ENCODE measurements around the gene TMEM190.

TMEM190 gene

DNA sequence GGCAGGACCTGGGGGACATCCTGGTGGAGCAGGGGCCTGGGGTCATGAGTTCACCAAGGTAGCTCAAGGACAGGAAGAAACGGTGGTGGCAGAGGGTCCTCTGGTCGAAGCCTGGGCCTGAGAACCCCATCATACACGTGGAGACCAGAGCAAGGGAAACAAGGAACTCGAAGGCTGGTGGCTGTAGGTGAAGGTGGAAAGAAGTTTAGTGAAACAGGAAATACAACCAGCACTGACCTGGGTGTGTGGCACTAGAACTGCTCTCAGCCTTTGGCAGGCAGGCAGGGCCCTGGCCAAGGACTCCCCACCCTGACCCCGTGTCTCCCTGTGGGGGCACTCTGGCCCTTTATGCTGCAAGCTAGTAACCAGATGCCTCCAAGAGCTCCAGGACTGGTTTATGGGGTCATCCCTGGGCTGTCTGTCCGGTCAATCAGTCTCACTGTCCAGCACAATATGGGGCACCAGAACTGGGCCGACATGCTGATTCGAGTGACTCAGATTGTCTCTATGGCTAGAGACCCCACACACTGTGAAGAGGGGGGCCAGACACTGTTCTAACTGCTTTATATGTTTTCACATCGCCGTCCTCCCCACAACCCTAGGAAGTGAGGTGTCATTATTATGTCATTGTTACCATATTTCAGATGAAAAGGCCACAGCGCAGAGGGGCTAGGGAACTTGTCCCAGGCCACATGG, 25.9 kb upstream of the TMEM190 start:
- intact Hi-C loops (cut with DNase I): no loop called here
- no peak for DNase-seq

DNA sequence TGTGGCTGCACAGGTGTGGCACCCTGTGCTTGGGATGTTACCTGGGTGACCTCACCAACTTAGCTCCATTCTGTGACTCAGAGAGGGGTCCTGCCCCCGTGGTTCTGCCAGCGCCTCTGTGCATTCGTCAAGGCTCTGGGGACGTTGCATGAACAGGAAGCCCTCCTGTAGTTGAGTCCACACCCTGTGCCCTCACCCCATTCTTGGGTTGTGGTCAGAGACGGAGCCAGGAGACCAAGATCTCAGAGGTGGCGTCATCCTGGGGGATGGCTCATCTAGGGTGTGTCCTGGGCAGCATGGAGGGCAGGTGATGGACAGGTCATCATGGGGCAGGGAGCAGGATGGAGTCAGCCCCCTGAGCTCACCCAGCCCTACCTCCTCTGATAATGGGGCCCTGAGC, 24.6 kb upstream of the TMEM190 start:
- DNase-seq: no peak
- intact Hi-C loops (cut with DNase I): no loop called here

DNA sequence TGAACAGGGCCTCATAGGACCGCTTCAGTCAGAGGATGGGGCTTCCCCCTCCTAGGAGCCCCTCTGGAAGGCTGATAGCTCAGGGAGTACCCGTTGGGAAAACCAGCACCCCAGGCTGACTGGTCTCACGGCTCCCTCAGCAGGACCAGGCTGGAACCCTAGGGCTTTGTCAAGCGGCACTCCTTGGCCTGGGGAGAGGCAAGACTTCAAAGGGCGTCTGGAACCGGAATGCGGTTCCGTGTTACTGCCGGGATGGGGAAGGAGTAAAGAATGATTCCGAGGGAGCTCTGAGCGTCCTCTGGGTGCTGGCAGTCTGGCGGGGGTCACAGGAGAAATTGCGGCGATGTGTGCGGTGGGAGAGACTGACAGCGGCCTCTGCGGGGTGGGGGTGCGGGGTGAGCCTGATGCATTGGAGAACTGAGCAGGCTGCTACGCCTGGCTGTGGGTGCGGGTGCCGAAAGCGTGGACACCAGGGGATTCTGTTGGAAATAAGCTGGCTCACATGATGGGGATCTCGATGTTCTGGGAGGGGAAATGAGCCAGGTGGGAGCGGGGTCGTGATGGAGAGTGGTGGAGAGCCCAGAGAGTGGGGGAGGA, 24.0 kb upstream of the TMEM190 start:
- no peak for DNase-seq
- intact Hi-C loops (cut with DNase I): no loop called here

DNA sequence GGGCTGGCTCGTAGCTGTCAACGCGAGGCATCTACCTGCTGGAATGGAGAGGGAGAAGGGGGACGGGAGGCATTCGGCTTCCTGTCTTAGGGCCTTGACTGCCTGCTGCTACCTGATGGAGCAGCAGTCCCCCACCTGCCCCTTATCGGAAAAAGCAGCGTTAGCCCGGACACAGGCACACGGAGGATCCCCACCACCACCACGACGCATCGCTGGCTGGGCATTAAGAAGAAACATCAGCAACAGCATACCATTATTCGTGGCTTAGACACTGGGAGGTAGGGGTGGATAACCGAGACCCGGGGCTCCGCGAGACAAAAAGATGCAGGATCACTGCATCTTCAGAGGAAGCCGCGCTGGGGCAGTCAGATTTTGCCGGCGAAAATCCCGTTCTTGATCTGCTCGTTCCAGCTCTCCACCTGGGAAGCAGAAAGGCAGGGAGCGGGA, 23.2 kb upstream of the TMEM190 start:
- intact Hi-C loops (cut with DNase I): no loop called here
- DNase-seq: no peak

DNA sequence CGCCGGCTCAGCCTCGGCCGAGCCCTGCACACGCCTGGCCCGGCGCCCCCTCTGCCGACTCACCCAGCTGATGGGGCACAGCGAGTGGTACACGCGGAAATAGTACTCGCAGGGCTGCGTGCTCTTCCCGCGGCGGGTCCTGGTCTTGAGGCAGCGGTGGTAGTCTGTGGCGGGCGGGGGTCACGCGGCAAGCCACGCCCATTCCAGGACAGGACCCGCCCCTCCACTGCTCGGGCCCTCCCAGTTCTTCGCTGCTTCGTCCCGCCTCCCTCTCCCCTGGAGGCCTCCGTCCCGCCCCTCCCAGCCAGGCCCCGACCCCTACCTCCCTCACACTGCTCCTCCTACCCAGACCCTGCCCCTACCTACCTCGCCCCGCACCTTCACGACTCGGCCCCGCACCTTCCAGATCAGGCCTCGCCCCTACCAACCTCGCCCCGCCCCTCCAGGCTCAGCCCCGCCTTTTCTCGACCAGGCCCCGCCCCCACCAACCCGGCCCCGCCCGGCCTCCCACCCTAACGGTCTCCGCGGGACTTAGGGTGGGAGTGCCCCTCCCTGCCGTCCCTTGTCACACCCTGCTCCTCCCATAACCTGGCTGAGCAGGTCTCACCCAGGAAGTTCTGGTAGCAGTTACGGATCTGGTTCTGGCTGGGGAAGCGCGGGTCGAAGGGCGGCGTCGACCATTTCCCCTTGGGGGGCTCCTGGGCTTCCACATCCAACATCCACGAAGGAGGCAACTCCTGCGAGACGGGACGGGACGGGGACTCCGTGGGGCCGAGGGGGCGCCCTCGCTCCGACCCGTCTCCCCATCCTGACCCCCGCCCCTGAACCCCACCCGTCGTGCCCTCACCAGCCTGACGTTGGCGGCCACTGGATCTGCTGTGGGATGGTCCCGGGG, 22.6 kb upstream of the TMEM190 start:
- peak in 1 of 10 donors; percentile 38 for DNase-seq
- intact Hi-C loops (cut with DNase I): no loop called here

DNA sequence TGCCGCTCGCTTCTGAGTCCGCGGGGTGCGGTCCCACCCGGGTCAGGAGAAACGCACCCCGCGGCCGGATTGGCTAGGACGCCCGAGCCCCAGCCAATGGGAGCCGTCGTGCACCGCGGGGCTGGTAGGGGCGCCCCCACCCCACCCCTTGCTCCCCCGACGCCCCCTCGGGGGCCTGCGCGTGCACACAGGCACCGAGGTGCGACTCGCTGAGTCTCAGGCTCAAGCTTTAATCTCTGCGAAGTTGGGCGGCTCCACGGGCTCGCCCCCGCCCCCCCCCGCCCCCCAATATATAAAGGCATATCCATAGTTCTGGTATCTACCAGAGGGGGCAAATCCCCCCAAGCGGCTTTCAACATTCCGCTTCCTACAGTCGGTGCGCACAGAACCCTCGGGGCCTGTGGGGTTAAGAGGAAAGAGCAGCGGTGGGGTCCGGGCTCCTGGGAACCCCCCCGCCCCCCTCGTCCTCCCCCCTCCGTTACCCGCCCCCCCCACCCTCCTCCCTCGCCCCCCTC, 21.9 kb upstream of the TMEM190 start, which contains the start of gene COX6B2:
Gene COX6B2, minus strand, starts transcription at position 22 of the 515 bp plus-strand sequence. CDS start 198 bp downstream, outside the sequence.
- intact Hi-C loops (cut with DNase I): no loop called here
- DNase-seq: no peak

DNA sequence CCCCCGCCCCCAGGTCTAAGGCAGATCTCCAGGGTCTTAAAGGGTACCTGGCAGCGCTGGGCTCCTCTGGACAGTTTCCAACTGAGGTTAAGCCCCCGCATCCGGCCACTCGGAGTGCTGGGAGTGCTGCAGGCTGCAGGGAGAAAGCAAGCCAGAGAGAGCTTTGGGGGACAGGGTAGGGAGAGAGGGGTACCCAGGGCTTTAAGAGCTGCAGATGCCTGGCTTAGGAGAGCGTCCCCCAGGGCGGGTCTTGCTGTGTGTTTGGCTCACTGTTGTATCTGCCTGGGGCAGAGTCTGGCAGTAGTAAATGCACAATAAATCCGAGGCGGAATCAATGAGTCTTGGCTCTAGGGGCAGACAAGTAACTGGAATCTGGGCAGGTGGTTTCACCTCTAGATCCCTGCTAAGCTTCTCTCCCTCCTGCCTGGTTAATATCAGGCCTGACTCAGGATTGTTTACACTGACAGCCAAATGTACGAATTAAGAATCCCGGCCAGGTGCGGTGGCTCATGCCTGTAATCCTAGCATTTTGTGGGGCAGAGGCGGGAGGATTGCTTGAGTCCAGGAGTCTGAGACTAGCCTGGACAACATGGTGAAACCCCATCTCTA, 21.3 kb upstream of the TMEM190 start:
- intact Hi-C loops (cut with DNase I): no loop called here
- DNase-seq: no peak

DNA sequence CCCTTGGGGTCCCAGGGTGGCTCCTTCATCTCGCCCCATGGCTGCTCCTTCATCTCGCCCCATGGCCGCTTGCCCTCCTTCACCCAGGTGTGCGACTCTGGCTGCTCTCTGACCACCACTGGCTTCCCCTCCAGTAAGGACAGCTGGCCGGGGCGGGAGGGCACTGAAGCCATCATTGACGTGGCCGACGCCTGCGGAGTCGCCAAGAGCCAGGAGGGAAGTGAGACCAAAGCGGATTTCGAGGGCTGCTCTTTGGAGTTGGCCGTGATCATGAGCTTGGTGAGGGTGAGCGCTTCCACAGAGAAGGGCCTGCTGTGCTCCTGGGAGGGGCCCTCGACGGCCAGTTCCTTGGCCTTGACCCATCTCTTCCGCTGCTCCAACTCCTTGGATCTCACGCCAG, 18.1 kb upstream of the TMEM190 start:
- intact Hi-C loops (cut with DNase I): no loop called here

DNA sequence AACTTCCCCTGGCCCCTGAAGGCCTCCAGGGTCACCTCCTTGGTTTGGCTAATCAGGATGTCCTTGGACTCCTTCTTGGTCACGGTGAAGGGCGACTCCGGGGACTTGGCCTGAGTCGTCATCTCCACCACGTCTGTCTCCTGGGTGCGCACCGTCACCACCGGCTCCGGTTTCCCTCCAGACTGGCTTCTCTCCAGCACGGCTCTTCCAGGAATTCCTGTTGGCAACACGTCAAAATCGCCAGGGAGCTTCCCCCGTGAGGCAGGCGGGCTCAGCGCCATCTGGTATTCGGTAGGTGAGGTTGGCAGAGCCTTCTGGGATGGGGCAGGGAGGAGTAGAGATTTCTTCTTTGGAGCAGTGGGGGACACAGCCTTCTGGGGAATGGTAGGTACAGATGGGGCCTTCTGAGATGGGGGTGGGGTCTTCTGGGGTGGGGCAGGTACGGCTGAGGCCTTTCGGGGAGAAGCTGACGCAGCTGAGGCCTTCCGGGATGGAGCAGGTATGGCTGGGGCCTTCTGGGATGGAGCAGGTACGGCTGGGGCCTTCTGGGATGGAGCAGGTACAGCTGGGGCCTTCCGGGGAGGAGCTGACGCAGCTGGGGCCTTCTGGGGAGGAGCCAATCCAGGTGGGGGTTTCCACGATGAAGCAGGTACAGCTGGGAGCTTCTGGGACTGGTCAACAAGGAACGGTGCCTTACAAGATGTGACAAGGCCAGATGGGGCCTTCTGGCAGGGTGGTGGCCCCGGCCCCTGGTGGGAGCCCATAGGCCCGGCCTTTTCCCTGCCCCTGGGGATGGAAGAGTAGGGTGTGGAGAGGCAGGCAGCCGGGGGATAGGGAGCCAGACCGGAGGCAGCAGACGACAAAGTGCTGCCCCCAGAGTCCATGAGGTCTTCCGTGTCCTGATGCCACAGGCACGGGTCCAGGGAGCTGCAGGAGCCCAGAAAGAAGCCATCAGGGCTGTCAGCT, 17.4 kb upstream of the TMEM190 start:
- intact Hi-C loops (cut with DNase I): no loop called here
- DNase-seq: no peak

More for the DNA sequence above, 18.1 kb upstream of the TMEM190 start:
- no peak for DNase-seq

DNA sequence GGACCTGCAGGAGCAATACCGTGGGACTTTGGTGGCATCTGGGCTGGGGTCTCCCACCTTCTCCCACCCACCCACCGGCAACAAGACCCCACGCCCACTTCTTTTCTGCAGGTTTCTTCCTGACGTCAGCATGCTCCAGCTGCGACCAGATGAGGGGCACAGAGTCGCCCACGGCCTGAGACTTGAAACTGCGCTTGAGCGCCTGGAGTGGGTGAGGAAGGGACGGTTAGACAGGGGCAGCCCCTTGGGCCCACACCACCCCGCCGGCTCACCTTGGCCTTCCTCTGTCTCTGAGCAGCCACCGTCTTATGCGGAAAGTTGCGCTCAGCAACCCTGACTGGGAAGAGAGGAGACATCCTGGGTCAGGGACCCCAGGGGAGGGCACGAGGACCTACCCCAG, 15.7 kb upstream of the TMEM190 start:
- intact Hi-C loops (cut with DNase I): no loop called here
- DNase-seq: no peak

DNA sequence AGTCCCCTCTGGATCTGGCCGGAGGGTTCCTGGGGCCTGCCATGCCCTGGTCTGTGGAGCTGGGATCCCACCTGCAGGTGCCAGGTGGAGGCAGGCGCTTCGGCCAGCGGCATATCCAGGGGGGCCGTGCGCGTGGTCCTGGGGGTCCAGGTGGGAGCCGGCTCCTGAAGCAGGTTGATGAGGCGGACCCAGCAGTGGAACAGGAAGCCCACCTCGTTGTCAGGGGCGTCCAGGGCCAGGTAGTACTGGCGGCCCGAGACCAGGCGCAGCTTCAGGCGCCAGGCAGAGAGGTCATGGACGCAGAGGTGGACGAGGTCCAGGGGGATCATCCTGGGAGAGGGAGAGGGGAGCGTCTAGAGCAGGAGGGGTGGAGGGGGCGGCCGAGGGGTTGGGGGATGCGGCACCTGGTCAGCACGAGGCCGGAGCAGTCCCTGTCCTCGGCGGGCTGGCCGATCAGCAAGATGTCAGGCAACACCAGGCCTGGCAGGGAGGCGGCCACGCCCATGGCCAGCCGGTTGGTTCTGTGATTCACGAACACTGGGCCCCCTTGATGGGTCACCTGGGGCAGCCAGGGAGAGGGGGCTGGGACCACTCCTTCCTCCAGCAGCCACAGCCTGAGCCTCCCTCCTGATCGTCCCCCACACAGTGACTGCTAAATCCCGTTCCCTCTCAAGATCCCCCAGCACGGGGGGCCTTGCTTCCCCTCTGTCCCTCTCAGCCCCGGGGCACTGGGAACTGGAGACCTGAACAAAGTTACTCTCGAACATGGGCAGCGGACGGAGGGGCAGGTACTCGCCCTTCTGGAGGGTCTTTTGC, 14.2 kb upstream of the TMEM190 start:
- intact Hi-C loops (cut with DNase I): no loop called here

DNA sequence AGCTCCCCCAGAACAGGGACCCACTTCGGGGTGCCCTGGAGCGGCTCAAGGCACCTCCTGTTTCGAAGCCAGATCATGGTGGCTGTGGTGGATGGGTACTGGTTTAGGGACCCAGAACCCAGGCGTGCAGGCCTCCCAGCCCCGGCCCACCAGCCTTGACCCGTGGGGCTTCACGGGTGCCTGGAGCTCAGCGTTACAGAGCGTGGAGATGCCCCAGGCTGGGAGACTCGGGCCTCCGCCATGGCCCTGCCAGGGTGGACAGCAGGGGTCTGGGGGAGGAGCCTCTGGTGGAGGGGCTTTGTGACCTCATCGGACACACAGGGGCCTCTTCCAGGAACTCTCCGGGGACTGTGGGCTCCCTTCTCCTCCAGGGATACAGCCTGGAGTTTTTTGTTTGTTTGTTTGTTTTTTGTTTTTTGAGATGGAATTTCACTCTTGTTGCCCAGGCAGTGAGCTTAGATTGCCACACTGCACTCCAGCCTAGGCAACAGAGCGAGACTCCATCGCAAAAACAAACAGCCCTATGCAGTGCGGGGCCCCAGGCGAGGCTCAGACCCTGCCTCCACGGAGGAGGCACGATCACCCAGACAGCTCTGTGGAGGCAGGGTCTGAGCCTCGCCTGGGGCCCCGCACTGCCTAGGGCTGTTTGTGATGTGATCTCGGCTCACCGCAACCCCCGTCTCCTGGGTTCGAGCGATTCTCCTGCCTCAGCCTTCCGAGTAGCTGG, 13.5 kb upstream of the TMEM190 start, which contains the start of gene GARIN5B:
Gene GARIN5B, minus strand, starts transcription at position 271 of the 727 bp plus-strand sequence. Its CDS starts 194 bp downstream, at position 77.
- no peak for DNase-seq
- intact Hi-C loops (cut with DNase I): no loop called here

More for the DNA sequence above, 14.2 kb upstream of the TMEM190 start:
- DNase-seq: no peak

DNA sequence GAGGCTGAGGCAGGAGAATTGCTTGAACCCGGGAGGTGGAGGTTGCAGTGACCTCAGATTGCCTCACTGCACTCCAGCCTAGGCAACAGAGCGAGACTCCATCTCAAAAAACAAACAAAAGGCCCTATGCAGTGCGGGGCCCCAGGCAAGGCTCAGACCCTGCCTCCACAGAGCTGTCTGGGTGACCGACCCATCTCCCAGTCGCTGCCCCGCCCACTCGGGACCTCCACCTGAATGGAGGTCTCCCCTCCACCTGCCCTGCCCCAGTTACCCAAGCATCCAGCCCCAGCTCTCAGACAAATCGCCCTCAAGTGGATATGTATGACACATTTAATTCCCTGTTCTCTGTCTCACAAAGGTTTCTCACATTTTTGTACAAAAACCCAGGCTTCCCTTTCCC, 11.4 kb upstream of the TMEM190 start:
- DNase-seq: no peak
- intact Hi-C loops (cut with DNase I): no loop called here

DNA sequence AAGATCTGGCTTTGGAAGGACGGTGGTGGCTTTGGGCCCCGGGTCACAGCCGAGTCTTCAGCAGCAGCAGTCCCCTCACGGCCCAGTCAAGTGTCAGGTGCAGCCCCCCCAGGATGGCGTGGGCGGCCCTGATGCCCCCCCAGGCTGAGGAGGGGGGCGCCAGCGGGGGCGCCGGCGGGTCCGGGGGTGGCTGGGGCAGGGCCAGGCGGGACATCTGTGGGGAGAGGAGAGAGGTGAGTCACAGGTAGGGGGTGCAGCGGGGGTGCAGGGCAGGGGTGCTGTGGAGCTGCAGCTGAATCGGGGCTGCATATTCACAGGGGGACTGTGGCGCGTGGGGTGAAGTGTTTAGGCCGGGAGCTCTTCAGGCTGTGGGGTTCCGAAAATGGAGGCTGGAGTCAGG, 10.7 kb upstream of the TMEM190 start:
- intact Hi-C loops (cut with DNase I): no loop called here
- no peak for DNase-seq

DNA sequence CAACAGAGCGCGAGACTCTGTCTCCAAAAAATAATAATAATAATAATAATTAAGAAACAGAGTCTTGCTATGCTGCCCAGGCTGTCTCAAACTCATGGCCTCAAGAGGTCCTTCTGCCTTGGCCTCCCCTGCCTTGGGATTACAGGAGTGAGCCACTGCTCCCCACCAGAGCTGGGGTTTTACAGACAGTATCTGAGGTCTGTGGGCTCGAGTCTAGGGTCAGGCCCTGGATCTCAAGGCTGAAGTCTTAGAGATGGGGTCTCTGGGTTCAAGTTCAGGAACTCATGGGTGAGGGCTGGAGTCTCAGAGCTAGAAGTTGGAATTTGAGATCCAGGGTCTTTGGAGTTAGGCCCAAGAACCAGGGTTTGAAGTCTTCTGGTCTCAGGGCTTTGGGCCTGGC, 9.8 kb upstream of the TMEM190 start:
- intact Hi-C loops (cut with DNase I): no loop called here
- DNase-seq: no peak

DNA sequence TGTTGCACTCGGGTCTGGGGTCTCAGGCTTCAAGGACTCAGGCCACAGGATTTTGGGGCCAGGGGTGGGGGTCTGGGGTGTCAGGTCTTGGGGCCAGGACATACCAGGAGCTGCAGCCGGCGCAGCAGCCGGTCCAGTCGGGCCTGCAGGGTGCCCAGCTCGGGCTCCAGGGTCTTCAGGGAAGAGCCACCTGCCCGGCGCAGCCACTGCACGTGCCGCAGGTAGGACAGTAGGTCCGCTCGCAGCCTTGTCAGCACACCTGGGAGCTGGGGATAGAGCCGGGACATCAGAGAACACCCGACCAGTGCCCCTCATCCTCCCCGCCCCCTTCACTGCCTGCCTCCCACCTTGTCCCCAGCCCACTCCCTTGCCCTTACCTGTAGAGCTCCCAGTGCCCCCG, 8.5 kb upstream of the TMEM190 start:
- DNase-seq: no peak
- intact Hi-C loops (cut with DNase I): no loop called here

DNA sequence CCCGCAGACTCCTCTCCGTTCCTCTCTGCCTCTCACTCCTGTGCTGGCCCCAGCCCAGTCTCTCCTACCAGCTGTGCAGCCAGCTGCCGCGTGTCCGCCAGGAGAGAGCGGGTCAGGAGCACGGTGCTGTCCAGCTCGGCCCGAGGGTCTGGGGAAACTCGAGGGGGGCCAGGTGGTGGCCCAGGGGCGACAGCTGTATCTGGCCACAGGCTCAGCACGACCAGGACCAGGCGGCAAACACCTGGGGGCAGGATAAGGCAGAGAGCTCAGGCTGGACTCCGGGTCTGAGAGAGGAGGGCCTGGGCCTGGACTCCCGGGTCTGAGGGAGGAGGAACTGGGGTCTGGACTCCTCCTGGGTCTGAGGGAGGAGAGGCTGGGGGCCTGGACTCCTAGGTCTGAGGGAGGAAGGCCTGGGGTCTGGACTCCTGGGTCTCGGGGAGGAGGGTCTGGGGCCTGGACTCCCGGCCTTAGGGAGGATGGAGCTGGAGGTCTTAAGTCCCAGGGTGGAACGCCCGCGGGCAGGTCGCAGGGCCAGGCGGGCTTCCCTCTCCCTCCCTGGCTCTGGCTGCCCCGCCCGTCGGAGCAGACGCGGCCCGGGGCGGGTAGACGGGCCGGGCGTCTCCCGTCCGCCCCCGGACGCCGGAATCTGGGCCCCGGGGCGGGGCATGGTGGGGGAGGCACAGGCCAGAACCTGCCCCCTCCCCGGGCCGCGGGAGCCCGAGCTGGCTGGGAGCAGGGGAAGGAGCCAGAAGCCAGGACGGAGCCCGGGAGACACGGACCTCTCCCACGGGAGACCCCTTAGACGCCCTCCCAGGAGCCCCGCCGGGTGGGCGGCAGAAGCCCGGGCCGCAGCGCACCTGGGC, 7.7 kb upstream of the TMEM190 start:
- intact Hi-C loops (cut with DNase I): no loop called here
- DNase-seq: no peak
